GM21528 (cell line): ENCODE results near the gene FILIP1.

Experiments
- ATAC-seq: cut with Tn5 transposase; IDR thresholded peaks from one replicate; pipeline ENCODE4 v1.9.1; 2021; ENCODE audit warnings: mild to moderate bottlenecking, moderate library complexity; ENCODE audit not compliant: unreplicated experiment, low FRiP score

FILIP1 gene, protein sequence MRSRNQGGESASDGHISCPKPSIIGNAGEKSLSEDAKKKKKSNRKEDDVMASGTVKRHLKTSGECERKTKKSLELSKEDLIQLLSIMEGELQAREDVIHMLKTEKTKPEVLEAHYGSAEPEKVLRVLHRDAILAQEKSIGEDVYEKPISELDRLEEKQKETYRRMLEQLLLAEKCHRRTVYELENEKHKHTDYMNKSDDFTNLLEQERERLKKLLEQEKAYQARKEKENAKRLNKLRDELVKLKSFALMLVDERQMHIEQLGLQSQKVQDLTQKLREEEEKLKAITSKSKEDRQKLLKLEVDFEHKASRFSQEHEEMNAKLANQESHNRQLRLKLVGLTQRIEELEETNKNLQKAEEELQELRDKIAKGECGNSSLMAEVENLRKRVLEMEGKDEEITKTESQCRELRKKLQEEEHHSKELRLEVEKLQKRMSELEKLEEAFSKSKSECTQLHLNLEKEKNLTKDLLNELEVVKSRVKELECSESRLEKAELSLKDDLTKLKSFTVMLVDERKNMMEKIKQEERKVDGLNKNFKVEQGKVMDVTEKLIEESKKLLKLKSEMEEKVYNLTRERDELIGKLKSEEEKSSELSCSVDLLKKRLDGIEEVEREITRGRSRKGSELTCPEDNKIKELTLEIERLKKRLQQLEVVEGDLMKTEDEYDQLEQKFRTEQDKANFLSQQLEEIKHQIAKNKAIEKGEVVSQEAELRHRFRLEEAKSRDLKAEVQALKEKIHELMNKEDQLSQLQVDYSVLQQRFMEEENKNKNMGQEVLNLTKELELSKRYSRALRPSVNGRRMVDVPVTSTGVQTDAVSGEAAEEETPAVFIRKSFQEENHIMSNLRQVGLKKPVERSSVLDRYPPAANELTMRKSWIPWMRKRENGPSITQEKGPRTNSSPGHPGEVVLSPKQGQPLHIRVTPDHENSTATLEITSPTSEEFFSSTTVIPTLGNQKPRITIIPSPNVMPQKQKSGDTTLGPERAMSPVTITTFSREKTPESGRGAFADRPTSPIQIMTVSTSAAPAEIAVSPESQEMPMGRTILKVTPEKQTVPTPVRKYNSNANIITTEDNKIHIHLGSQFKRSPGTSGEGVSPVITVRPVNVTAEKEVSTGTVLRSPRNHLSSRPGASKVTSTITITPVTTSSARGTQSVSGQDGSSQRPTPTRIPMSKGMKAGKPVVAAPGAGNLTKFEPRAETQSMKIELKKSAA (N-terminal part only)

DNA sequence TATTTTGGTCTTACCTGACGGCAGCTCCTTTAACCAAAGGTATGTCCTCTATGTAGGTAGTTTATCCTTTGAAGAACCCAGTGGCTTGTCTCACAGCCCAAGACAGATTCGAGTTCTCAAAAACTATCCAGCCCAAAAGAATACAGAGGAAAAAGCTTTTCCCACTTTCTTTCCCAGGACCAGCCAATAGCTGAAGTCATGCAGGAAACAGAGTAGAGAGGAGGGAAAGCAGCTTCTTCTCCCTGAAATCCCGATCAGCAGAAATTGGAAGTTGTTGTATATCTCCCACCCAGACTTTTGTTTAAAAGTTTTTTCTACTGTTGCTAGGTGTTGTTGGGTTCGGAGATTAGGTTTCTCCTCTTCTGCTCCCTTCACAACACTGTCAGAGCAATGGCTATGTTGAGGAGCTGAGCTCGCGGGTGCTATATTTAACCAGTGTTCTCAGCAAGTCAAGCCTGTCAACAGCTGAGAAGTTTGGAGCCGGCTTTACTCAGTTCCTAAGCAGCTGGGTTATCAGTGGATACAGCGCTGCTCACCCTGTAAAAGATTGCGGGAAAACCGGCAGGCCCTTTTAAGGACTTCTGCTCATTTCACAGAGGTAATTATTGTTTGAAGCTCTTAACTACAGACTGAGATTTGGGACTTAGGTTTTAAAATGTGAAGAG, at the start of gene FILIP1:
TSS of gene FILIP1 (minus strand) at position 401 of the 665 bp plus-strand sequence. CDS start 78,828 bp downstream, outside the sequence.
- no peak for ATAC-seq

DNA sequence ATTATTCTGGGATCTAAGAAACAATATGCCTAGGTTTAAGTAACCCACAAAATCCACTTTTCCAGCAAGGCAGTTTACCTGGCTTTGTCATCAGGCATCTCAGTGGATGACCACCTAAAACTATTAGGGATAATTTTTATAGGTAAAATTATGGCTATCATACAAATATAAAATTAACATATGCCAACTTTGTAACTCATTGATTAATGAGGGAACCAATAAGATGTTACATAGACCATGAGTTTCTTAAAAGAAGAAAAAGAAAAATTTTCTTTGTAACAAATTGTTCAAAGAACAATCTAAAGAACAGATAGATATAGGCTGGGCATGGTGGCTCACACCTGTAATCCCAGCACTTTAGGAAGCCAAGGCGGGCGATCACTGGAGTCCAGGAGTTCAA, 49.7 kb upstream of the FILIP1 start:
- ATAC-seq, result no peak

DNA sequence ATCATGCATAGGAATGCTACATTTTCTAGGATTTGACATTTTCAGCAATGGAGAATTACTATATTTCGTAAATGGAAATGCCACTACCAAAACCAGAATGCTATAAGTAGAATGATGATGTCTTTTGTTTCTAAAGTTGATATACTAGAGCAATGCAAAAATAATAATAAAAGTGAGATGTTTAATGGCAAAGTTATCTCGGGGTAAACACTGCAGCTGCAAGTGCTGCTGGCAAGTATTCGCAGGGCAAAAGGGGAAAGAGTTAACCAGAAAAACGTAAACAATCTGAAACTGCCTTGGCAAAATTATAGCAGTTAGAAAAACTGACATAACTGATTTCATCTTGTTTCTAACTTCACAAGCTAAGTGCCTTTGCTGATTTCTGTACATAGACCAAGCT, 45.5 kb upstream of the FILIP1 start:
- ATAC-seq, result no peak

DNA sequence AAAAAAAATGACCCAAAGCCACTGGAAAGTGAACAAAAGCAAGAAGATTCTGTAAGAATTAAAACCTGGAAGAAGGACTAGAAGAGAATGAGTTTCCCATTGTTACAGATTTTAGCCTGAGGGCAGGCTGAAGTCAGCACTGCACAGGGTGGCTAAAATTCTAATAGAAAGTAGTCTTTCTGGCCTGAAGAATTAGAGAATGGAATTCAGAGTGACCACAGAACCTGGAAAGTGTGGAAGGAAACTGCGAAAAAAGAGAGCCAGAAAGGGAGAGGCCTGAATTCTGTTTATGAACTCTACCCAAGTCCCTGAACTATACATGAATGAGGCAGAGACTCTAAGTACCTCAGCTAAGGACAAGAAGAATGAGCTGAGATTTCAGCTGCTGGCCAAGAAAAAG, 38.9 kb upstream of the FILIP1 start:
- ATAC-seq, result no peak

DNA sequence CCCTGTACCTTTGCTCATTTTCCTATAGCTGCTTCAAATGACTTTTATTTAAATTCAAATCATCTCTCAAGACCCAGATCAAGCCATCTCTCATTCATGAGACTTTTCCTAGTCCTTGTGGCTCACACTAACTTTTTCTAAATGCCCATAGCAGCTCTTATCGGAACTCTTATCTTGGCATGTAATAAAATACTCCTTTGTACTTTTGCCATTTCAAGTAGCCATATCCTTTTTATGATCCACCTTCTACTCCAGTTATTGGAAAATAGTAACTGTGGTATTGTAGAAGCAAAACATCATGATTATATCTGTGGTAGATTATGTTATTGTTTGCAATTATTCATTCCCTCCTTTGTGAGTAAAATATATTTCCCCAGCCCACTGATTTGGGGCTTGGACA, 37.6 kb upstream of the FILIP1 start:
- ATAC-seq, result no peak

DNA sequence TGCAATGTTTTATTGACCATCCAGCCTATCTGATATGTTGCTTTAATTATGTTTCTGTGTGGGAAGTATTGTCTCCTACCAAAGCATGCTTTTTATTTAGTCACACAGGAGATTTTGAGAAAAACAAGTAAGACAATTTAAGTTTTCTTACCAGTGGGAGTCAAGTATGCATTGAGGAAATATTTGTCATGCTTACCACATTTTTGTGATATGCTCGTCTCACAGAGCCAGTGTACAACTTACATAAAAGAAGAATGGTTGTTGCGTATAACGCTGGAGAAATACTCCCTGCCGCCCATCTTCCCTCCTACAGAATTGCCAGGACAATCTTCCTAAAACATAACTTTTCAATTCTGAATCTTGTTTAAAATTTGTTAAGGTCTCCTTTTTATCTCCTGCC, 37.1 kb upstream of the FILIP1 start:
- ATAC-seq, result no peak

DNA sequence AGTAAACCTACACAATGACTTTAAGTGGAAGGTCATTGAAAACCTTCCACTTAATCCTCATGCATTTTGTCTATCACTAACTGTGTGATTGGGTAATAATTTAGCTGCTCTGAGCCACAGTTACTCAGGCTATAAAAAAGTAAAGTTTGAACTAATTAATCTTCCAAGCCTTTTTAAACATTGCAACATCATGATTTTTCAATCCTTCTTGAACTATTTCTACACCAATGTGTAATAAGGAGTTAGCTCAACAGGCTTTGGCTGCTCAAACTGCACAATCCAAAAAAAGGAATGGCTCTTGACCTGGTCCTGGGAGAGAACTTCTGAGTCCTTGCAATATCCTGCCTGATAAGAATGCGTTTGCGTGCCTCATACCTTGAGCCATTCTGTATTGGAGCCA, 34.8 kb upstream of the FILIP1 start:
- no peak for ATAC-seq

DNA sequence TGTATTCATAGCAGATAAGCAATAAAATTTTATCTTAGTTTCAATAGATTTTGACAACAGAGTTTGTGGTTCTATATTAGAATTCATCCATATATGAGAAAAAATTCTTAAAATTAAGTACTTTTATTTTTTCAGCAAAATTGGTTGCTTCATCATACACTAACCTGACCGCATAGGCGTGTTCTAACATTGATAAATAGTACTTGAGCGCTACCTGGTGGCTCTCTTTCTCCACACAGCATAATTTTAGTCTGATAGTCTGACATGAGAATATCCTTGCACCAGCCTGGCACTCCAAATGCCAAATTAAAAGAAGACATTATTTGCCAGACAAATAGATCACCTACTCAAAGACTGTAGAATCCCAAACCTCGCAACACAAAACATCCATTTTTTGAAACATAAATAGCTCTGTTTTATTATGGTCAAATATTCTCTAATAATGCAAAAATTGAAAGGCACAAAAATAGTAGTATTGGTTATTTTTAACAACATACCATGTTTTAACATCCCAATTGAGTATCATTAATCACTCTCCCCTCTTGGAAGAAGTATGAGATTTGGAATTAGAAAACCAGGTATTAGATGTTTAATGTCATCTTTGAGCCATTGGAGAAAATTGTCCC, 33.0 kb upstream of the FILIP1 start:
- peak; percentile 89 for ATAC-seq

DNA sequence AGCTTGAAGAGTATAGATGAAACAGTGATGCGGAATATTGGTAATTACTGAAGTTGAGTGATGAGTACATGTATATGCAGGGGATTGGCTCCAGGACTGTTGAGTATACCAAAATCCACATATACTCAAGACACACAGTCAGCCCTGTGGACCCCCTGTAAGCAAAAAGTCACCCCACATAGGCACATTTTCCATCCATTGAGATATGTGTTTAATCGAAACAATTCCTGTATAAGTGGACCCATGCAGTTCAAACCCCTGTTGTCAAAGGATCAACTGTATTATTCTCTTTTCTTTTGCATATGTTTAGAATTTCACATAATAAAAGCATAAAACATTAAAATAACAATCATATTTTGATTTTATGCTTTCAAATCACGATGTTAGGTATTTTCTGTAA, 32.1 kb upstream of the FILIP1 start:
- no peak for ATAC-seq

DNA sequence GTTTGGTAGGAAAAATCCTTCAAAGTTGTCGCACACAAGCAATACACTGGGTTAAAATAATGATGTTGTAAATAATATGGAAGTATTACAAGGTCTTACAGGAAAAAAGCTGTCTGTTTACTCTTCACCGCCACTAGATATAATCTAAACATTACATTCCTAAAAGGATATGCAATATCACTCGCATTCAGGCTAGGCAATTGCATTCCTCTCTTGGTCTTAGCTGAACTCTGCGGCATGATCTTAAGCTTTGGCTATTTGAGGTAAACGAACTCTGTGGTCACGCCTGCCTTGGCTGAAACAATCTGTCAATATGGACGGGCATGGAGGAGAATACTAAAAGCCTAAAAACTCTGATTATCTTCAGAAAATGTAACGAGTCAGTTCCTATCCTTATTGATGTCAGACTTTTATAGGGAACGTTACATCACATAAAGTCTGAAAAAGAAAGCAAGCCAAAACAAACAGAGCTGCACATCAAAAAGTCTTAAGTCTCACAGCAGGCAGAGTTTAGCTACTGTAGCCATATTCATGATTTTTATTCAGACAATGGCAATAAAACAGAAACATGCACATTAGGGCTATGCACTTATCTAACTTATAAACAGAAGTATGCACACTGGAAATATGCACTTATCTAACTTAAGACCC, 30.8 kb upstream of the FILIP1 start:
- ATAC-seq, result no peak

DNA sequence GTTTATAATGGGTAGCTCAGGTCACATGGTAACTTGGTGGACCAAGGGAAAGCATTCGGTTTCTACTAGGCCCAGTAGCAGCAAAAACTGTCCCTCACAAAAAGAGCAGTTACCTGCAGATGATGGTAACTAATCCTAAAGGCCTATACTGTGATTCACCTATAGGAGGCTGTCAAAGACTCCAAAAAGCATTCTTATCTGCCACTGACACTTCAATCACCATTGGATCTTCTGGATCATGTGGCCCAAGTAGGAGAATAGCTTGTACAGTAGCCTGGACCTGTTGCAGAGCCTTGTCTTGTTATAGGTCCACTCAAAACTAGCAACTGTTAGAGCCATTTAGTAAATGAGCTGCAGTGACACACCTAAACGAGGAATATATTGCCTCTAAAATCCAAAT, 23.2 kb upstream of the FILIP1 start:
- no peak for ATAC-seq

DNA sequence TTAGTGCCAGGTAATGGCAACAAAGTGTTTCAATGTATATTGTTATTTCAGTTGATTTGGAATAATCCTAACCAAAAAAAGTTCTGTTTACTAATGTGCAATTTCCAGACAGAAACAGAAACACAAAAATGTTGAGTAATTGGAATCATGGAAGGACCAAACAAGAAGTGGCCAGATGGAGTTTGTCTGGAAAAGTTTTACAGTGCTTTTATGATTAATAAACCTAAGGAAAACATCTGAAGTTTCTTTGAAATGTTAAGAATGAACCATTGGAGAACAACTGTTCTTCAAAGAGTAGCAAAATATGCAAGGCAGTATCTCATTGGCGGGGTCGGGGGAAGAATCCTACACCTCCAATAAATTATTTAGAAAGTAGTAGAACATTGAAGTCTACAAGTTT, 19.0 kb upstream of the FILIP1 start:
- no peak for ATAC-seq

DNA sequence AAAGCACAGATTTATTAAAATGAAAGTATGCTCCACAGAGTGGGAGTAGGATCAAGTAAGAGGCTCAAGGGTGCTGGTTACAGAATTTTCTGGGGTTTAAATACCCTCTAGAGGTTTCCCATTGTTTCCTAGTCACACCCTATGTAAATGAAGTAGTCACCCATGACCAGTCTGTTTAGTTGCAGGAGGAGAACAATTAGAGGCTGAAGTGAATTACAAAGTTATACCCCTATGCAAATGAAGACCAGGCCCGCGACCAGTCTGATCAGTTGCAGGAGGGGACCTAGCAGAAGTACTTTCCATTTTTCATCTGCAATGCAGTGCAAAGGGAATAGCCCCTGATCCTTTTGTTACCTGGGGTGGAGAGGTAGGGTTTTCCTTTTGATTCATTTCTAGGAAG, 11.8 kb upstream of the FILIP1 start:
- no peak for ATAC-seq

DNA sequence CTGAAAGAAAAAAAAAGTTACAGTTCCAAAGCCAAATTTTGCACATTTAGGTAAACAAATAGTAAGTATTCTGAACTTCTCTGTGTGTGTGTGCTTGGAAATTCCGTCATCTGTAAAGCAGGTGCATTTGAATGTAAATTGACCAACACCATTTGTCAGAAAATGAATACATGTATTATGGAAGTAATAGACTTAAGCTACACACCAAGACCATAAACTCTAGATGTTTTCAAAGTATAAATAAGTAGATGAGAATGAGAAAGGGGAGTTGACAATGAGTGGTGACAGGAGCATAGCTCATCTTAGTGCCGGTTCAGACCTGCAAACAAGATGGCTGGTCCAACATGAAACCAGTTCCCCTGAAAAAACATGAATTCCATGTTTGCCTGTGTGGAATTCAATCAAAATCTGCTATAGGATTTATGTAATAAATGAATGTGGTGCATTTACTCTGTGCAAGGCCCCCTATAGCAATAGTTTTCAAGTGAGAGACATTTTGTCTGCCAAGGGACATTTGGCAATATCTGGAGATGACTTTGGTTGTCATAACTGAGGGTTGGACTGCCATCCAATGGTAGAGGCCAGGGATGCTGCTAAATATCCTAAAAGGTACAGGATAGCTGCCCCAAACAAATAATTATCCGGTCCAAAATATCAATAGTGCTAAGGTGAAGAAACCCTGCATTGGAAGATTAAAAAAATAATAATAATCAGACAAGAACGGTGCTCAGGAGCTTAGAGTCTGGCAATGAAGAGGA, 11.0 kb upstream of the FILIP1 start:
- ATAC-seq, result no peak

DNA sequence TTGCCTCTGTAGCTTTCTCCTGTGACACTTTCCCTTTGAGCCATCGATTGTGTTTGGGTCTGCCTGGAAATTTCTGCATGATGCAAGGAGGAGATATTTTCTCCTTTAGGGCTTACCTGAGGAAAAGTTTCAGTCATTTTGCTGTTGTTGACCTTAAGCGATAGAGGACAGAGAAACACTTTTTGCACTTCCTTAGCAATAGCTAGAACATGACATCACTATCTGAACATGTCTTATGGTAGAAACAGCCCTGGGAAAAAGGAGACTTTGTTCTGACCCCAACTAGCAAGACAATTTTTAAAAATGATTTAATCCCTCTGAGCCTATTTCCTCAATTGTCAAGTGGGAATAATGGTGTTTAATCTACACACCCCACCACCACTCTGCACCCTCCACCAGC, 9.7 kb upstream of the FILIP1 start:
- no peak for ATAC-seq

DNA sequence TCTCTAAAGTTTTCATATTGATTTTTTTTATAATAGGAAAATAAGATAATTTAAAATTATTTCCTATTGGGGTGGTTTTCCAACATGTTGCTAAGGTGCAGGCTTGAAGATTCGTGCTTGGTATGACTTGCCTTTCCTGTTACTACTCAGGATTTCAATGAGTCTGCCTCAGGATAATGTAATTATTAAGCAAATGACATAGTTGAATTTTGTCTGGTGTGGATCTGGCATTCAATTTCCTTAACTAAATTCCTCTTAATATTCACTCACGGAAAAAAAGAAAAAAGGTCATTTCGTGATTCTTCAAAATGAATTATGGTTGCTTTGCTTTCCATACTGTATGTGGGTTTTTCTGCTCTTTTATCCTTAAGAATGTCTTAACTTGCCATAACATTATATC, 9.3 kb upstream of the FILIP1 start:
- ATAC-seq, result no peak

DNA sequence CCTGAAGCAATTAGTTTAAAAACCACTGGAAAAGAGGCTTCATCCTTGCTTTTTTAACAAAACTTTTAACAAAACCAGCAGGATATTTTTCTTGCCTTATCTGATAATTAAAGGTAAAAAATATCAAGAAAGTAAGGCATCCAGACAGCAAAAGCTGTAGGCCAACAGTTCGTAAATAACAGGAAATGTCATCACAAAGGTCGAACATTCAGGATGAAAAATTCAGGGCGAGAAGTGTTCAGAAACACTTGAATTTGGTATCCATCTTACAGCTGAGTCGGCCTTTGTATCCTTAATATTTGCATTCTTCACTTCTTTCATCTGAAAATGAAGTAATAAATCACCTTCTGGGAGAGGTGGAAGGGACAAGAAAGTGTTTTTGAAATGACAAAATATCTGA, 8.2 kb upstream of the FILIP1 start:
- ATAC-seq, result no peak

DNA sequence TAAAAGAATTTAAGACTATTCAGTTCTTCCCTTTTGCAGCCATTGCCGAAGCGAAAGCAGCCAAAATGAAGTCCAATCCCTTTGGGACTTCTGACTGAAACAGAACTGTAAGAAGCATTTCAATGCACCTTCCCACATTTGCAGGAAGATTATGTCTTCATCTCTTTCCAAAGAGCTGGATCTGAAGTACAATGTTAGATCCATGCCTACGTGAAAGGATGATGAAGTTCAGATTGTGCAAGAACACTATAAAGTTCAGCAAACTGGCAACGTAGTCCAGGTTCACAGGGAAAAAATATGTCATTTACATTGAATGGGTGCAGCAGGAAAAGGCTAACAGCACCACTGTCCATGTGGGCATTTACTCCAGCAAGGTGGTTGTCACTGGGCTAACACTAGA, 6.0 kb upstream of the FILIP1 start:
- ATAC-seq, result no peak

DNA sequence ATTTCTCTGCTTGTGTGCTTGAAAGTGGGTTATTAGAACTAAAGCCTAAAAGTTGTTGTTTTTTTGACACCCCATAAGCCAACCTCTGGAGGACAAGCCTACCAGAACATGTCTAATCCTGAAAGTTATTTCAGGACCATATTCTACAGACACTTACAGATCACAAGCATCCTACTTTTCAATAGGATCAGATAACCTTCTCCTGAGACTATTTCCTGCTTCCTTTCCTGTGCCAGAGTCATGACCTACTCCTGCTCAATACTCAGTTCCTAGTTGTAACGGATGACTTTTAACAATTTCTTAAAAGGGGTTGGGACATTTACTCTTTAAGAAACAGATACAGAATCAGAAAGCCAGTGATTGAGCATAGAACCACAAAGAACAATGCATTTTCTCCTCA, 5.3 kb upstream of the FILIP1 start:
- ATAC-seq, result no peak
